Measurements from ENCODE around the gene METTL3.

DNA sequence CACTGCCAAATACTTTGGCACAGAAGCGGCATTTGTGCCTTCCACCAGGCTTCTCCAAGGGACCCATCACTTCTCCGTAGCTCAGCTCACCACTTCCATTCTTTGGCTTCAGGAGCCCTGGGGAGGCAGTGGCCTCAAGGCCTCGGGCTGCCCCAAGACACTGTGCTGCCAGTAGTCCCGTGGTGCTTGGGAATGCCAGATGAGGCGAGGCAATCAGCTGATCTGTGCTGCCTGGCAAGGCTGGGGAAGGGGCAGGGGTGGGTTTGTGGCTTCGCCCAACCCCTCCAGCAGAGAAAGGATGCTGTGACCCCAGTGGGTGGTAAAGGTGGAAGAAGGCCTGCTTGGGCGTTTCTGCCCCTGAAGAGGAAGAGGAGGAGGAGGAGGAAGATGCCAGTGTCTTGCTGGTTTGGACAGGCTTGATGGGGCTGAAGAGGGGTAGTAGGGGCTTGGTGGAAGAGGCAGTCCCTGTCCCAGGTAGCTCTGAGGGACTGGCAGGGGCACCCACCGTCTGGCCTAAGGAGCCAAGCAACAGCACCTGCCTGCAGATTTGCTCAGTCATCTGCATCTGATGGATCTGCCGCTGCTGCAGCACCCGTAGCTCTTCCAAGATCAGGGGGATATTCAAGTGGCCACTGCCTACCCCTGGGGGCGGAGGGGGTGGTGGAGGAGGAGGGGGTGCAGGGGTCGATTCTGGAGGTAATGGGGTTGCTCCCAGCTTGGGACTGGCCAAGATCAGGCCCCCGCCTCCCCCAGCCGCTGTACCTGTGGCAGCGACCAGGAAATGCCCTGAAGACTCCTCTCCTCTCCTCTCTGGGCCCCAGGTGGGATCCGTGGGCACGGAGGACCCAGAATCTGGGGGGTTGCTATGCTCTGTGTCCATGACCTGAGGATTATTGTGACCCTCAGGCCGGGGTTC is 13.7 kb upstream of the METTL3 start:
- no peak for TF ChIP-seq TAF1 (IDR thresholded peaks at IDR 0.05; ENCODE audit: borderline replicate concordance, insufficient read depth, low read length)
- no peak for TF ChIP-seq POLR2AphosphoS5 (IDR thresholded peaks at IDR 0.05; ENCODE audit: low read depth, low read length)
